Inflammatory macrophage (primary cell): Measurements from ENCODE around the gene PDLIM7.

Experiments used
- DNase-seq, 2 donors: peaks; one replicate each; pipeline ENCODE4 v3.0.0-alpha.2; 2020 to 2022

PDLIM7 gene

DNA sequence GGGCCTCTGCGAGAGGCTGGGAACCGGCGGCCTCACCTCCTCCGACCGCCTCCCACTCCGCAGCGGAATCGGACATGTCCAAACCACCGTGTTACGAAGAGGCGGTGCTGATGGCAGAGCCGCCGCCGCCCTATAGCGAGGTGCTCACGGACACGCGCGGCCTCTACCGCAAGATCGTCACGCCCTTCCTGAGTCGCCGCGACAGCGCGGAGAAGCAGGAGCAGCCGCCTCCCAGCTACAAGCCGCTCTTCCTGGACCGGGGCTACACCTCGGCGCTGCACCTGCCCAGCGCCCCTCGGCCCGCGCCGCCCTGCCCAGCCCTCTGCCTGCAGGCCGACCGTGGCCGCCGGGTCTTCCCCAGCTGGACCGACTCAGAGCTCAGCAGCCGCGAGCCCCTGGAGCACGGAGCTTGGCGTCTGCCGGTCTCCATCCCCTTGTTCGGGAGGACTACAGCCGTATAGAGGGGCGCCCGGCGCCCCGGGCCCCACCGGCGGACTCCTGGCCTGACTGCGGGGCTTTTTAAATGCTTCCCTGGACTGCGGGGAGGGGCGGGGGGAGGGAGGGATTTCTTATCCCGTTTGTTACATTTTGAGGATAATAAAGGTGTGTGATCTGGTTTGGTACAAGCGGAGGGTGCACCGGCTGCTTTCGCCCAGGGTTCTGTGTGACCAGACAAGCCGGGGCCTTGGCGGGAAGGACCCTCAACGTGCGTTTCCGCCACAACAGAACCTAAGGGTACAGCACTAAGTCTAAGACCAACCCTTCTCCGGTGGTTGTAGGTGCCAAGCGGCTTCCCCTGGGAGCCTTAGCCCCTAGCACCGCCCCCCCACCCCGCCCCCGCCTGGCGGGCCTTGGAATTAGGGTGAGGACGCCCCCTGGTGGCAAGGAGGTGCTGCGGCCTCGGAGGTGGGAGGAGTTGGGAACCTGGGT lies 41.5 kb downstream of the PDLIM7 start:
- DNase-seq: peak; percentile 82 to 85

GRCh38 chr5:177455036-177455660 lies 42.3 kb downstream of the PDLIM7 start:
- DNase-seq: no peak

GRCh38 chr5:177454397-177455035 lies 42.9 kb downstream of the PDLIM7 start:
- DNase-seq: peak; percentile 89 to 91

DNA sequence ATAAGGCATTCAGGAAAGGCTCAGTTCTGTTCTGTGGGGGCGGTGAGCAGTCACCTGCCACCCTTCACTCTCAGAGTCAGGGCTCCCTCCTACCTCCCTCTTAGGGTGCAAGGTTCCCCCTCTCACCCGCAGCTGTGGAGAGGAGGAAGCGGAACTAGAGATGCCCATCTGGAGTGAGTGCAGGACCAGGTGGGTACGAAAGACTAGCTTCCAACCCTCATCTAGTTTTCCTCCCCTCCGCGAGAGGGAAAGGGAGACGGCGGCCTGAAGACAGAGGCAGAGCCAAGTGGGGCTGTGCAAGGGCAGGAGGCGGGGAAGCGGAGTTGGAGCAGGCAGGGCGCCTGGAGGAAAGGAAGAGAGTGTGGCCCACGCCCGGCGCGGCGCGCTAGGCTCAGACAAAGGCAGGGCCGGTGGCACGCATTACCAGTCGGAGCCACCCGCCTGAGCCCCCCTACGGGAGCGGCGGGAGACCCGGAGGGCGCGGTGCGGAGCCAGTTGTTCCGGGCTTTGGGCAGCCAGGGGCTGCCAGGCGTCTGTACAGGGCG lies 43.5 kb downstream of the PDLIM7 start:
- no peak for DNase-seq

DNA sequence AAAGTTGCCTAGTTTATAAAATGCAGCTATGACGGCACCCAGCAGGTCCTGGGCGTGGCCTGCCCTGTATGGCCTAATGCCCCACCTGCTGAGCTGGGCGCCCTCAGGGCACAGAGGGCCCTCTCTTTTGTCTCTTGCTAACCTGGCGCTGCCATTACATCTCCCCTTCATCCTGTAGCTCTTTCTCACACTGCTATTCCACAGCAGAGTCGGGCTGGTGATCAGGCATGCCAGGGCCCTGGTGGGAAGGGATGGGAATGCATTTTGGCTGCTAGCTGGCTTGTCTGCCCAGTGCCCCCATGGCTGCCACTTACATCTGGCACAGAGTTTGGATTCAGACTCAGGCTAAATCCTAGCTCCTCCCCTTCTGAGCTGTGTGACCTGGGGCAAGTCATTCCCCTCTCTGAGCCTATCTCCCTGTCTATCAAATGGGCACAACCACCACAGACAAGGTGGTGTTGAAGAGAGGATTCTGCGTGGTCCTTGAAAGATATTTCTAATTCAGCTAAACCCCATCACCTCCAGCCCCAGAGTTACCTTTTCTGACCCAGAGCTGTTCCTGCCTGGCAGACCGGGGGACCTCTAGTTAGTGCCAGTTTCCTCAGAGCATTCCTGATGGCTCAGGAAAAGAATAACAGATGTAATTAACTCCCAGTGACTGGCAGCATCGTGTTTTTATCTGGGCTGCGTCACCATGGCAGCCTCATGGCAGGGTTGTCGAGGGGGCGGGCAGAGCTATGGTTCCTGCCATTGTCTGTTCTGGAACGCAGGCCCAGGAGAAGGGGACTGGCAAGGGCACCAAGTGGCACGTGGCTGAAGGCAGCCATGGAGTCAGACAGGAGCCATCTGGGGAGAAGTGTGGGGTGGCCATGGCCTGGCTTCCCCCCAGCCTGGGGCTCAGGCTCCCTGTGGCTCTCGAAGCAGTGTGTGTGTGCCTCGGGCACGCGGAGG lies 44.4 kb downstream of the PDLIM7 start:
- DNase-seq: no peak

DNA sequence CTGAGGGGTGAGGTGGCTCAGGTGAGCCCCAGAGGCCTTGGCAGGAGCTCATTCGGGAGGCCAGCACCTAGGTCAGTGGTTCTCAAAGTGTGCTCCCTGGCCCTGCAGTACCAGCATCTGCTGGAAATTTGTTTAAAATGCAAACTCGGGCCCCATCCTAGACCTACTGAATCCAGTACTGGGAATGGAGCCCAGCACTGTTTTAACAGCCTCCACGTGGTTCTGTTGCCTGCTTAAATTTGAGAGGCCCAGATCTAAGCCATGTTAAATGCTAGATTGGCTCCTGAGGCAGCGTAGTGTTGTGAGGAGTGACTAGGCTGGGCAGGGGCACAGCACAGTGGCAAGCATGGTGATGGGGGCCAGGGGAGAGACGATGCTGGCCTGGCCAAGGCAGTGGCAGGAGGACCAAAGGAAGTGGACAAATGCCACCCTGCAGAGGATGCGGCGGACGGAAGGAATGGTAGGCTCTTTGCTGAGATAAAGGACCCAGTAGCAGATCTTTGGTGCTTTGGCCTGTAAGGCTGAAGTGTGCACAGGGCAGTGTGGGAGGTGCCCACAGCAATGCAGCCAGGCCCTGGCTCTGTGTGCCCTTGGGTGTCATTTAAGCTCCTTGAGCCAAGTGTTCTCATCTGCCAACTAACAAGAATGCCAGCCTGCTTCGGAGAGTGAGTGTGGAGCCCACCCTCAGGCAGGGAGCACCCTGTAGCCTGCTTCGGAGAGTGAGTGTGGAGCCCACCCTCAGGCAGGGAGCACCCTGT lies 46.6 kb downstream of the PDLIM7 start:
- no peak for DNase-seq

DNA sequence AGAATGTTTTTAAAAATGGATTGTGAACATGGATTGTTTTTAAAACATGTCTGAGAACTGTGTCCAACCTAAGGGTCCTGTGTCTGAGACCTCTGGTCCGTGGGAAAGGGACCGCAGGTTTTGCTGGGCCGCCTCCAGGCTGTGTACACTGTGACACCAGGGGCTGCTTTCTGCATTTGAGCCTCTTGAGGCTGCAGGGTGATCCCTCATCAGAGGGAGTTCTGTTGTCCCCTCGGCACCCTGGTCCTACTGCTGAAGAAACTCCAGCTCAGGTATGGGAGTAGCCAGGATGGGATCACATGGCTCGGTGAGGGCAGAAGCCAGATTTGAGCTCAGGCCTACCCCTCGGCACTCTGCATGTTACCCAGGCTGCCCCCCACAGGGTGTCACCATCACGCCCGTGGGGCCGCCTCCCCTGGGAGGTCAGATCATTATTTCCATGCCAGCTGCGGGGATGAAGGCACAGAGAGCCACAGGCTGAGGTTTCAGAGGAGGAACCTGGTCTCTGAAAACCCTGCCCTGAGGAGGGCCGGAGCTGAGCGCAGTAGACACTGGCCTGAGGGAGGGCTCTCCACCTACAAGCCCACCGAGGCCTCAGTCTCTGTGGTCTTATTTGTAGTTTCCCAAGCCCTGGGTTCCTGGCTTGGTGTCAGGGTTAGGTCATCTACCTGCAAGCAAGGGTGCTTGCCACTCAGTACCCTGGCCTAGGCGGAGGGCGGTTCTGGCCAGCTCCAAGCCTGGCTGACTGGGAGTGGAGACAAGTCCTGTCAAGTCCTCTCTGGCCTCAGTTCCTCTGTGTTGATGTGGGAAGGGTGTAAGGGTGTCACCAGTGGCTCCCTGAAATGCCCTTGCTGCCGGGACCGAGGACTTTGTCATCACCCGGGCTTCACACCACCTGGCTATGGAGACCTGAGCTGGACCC lies 48.0 kb downstream of the PDLIM7 start:
- no peak for DNase-seq

- no peak for DNase-seq
Observed at GRCh38 chr5:177448244-177448950, 49.0 kb downstream of the PDLIM7 start.

GRCh38 chr5:177447611-177448243 lies 49.7 kb downstream of the PDLIM7 start:
- DNase-seq: no peak

GRCh38 chr5:177447066-177447610 lies 50.3 kb downstream of the PDLIM7 start:
- DNase-seq: peak in 1 of 2 donors; percentile 29

DNA sequence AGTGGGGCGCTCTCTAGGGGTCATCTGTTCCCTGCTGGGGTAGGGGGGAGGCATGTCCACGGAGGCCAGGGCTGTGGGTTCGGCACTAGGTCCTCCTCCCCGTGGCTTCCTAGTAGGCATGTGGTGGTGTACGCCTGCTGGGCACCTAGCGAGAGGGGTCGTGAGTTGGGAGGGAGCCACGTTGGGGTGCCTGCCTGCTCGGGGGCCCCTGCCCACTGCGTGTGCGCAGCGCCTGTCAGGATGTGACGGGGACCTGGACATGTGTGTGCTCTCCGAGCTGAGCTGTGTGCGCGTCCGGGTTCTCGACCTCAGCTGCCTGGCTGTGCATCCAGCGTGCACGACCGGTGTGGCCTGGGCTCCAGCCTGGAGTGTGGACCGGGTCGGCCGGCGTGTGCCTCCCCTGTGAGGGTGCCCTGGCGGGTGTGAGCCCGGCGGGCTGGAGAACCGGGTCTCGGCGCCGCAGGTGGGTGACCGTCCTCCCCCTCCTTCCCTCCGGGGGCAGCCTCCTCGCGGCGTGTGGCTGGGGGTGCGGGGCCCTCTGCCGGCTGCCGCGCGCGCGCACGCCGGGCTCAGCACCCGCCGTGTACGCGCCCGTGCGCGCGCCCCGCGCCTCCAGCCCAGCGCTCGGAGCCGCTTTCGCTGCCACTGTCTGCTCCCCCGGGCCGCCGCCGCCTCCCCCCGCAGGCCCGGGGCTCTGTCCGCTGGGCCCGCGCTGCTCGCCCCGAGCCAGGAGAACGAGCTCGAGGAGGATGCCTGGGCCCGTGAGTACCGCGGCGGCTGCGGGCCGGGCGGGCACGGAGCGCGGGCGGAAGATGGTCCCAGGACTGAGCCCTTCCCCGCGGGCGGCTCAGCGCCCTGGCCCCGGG lies 51.0 kb downstream of the PDLIM7 start, which contains the start of gene PRR7:
Gene PRR7, plus strand, starts transcription at position 615 of the 866 bp plus-strand sequence. CDS start 8,254 bp downstream, outside the sequence.
- DNase-seq: peak in 1 of 2 donors; percentile 66

DNA sequence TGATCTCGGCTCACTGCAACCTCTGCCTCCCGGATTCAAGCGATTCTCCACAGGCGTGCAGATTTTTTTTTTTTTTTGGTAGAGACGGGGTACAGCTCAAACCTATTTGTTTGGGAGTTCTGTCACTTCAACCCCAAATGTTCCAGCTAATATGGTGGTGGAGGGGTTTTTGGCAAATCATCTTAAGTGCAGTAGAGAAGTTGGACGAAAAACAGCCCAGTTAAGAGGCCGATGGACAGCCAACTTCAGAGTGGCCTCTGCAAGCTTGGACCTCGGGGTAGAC lies 51.5 kb downstream of the PDLIM7 start:
- DNase-seq: no peak

DNA sequence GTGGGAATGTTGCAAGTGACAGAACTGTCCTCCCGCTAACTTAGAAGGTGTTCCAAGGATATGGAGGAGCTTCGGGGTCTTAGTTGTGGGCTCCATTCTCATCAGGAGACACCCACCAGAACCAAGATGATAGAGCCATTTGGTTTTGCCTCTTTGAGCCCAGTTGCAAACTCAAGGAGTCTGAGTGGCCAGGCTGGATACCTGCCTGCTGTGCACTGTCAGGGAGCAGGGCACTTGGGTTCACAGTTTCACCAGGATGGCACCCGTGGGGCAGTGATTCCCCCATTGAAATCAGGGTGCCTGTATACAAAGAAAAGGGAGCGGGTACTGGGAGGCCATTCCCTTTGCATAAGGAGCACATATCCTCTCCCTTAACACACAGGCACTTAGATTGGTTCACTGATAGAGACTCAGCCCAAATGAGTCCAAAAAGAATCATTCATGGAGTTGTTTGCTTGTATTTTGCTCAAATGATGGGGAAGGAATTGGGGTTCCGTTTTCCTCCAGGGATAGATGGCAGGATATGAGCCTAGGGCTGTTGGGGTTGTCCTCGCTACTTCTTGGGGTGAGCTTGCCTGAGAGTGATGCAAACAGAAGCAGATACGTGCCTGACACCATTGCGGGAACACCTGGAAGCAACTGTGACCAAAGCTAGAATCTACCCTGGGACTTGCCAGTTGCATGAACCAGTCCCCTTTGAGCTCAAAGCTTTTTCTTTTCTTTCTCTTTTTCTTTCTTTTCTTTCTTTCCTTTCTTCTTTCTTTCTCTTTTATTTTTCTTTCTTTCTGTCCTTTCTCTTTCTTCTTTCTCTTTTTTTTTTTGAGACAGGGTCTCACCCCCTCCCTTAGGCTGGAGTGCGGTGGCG lies 52.1 kb downstream of the PDLIM7 start:
- no peak for DNase-seq

DNA sequence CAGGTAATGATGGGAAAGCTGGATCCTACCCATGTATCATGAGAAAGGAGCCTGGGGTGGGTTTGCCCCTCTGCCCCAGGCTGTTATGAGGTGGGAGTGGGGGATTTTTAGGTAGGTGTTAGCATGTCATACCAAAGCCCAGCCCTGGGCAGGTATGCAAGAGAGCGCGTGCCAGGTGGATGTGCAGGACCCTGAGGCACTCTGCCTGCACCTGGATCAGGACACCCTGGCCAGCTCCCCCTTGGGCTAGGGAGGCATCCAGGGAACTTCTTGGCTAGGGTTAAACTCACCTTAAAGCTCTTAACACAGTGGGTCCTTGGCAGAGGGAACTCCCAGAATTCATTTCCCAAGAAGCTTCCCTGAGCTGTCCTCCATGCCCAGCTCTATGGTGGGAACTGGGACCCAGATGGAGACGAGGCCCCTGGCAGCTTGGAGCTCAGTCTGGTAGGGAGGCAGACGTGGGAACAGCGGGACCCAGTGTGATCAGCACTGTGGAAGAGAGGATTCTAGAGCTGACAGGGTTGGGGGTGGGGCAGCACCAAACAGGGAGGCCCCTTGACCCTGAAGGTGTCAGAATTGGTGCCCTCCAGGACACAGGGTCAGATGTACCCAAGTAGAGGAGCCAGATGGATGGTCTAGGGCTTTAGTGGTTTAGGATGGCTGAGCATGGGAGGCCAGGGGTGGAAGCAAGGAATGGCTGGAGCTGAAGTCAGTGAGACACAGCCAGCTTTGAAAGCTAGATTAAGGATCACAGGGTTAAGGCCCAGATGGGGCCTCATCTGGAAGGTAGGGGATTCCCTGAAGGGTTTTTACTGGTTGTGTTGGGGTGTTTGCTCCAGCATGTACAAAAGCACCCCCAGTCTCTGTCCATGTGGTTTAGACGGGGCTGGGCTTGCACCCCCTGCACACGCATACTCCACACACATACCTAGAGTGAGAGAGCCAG lies 53.0 kb downstream of the PDLIM7 start:
- no peak for DNase-seq
